ENCODE results near the gene PAOX. TPM values are rescaled to one million over a fixed set of nuclear protein-coding genes. Genes with fewer than 3 reads are reported as not detected.
A peak's percentile ranks its signal among the peaks of the same experiment; 100 is the strongest.

PAOX gene
- total and polyA plus RNA-seq, 2 of the 13 experiments (the other 11 are each of a cell fraction or from before 2014, with no cell fraction given): 0.49 to 0.77 TPM

DNA sequence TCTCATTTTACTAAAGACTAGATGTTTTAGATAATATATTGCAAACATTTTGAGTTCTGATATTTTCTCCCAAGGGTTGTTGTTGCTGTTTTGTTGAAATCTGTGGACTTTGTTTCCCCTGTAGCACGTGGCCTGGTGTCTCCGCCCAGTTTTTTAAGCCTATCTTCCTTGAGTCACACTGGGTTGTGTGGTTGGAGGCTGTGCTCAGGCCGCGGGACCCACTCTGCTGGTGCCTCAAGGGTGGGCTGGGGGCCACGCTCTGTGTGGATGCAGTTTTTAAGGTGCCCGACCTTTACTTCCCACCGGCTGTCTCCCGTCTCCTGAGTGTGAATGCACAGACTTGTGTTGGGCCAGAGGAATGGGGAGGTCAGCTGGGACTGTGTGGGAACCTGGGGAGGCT lies 36.1 kb upstream of the PAOX start (continued):
- TF ChIP-seq, protein P1, sequence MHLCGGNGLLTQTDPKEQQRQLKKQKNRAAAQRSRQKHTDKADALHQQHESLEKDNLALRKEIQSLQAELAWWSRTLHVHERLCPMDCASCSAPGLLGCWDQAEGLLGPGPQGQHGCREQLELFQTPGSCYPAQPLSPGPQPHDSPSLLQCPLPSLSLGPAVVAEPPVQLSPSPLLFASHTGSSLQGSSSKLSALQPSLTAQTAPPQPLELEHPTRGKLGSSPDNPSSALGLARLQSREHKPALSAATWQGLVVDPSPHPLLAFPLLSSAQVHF (CRISPR knock-in tag; IDR thresholded peaks at IDR 0.05): no peak
- TF ChIP-seq NFIB (CRISPR knock-in tag; IDR thresholded peaks at IDR 0.05; ENCODE audit: borderline replicate concordance): no peak
- peak; percentile 49; the same call in 1 of the 2 replicates for TF ChIP-seq NRL (CRISPR knock-in tag; IDR thresholded peaks at IDR 0.05; ENCODE audit: borderline replicate concordance)
- no peak for TF ChIP-seq ZNF878 (CRISPR knock-in tag; IDR thresholded peaks at IDR 0.05)
- TF ChIP-seq KLF15 (CRISPR knock-in tag; IDR thresholded peaks at IDR 0.05; ENCODE audit: borderline replicate concordance): no peak
- TF ChIP-seq SIN3A (IDR thresholded peaks at IDR 0.05; ENCODE audit: borderline replicate concordance, low read depth, low read length): no peak
- TF ChIP-seq, protein P2, sequence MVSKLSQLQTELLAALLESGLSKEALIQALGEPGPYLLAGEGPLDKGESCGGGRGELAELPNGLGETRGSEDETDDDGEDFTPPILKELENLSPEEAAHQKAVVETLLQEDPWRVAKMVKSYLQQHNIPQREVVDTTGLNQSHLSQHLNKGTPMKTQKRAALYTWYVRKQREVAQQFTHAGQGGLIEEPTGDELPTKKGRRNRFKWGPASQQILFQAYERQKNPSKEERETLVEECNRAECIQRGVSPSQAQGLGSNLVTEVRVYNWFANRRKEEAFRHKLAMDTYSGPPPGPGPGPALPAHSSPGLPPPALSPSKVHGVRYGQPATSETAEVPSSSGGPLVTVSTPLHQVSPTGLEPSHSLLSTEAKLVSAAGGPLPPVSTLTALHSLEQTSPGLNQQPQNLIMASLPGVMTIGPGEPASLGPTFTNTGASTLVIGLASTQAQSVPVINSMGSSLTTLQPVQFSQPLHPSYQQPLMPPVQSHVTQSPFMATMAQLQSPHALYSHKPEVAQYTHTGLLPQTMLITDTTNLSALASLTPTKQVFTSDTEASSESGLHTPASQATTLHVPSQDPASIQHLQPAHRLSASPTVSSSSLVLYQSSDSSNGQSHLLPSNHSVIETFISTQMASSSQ (IDR thresholded peaks at IDR 0.05; ENCODE audit: low read depth): no peak
- TF ChIP-seq, protein P2 (CRISPR knock-in tag; IDR thresholded peaks at IDR 0.05; ENCODE audit: borderline replicate concordance): no peak
- no peak for TF ChIP-seq ZNF24 (IDR thresholded peaks at IDR 0.05)
- no peak for TF ChIP-seq MXI1 (IDR thresholded peaks at IDR 0.05; ENCODE audit: borderline replicate concordance, low read depth, low read length)

Data from HepG2 (cell line).